WERI-Rb-1 (cell line): ENCODE data around the gene SLC51B.

ENCODE experiments used
- DNase-seq: peaks from one replicate; pipeline ENCODE4 v3.0.0-alpha.2; 2020
- H3K27ac ChIP-seq: fragments of 250-450 bp; sonication (Bioruptor Pico); 2 replicates; pipeline ENCODE4 v1.5.1; 2020; ENCODE audit warnings: mild to moderate bottlenecking, moderate library complexity
- H3K27me3 ChIP-seq: fragments of 250-450 bp; sonication (Bioruptor Pico); 2 replicates; pipeline ENCODE4 v1.5.1; 2021; ENCODE audit warnings: mild to moderate bottlenecking, low read depth, moderate library complexity; ENCODE audit not compliant: insufficient read depth, severe bottlenecking
- H3K36me3 ChIP-seq: fragments of 250-450 bp; sonication (Bioruptor Pico); 2 replicates; pipeline ENCODE4 v1.5.1; 2020; ENCODE audit warnings: mild to moderate bottlenecking, moderate library complexity
- H3K4me3 ChIP-seq: 2 replicates; pipeline ENCODE4 v1.5.1; 2011; ENCODE audit warnings: low read depth, mild to moderate bottlenecking, control low read depth, low read length
- H3K9me3 ChIP-seq: fragments of 250-450 bp; sonication (Bioruptor Pico); 2 replicates; pipeline ENCODE4 v1.5.1; 2021; ENCODE audit warnings: mild to moderate bottlenecking, moderate library complexity; ENCODE audit not compliant: severe bottlenecking
- TF ChIP-seq, protein P1 (sequence below): IDR thresholded peaks from 2 replicates; pipeline ENCODE4 v1.5.1; 2011; ENCODE audit warnings: low read depth, mild to moderate bottlenecking, control low read depth, inconsistent platforms, low read length

Gene SLC51B

DNA sequence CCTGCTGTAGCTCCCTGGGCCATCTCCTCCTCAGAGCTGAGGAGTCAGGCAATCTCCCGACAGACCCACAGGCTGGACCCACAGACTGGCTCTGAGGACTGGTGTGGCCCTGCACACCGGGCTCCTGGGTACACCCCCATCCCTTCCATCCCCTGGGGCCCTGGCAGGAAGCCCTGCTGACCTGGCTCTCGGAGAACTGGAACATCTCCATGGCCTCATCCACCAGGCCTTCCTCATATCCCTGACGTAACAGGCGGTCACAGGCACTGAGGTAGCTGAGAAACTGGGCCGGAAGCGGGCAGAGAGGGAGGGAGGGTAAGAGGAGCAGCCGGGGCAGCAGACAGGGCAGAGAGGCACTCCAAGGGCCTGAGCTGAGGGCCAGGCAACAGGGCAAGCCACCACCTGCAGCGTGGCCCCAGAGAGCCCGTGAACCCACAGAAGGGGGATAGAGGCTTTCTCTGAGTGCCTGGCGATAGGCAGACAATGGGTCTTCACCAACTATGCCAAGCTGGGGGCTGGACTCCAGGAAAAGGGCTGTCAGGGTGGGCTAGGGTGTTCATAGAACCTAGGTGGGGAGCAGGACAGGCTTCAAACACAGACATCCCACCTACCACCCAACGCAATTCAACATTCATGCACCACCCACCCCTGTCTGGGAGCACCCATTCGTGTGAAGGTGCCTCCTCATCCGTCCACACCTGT, 49.3 kb downstream of the SLC51B start:
- TF ChIP-seq, protein P1, sequence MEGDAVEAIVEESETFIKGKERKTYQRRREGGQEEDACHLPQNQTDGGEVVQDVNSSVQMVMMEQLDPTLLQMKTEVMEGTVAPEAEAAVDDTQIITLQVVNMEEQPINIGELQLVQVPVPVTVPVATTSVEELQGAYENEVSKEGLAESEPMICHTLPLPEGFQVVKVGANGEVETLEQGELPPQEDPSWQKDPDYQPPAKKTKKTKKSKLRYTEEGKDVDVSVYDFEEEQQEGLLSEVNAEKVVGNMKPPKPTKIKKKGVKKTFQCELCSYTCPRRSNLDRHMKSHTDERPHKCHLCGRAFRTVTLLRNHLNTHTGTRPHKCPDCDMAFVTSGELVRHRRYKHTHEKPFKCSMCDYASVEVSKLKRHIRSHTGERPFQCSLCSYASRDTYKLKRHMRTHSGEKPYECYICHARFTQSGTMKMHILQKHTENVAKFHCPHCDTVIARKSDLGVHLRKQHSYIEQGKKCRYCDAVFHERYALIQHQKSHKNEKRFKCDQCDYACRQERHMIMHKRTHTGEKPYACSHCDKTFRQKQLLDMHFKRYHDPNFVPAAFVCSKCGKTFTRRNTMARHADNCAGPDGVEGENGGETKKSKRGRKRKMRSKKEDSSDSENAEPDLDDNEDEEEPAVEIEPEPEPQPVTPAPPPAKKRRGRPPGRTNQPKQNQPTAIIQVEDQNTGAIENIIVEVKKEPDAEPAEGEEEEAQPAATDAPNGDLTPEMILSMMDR: no peak
- H3K4me3 ChIP-seq: no peak overlapping the region
- DNase-seq: no peak
- H3K36me3 ChIP-seq: peaks cover 4% of the 10 kb centered on the region
- H3K27me3 ChIP-seq: no peaks in the 10 kb centered on the region
- H3K9me3 ChIP-seq: no peaks in the 10 kb centered on the region
- no peak overlapping the region for H3K27ac ChIP-seq

DNA sequence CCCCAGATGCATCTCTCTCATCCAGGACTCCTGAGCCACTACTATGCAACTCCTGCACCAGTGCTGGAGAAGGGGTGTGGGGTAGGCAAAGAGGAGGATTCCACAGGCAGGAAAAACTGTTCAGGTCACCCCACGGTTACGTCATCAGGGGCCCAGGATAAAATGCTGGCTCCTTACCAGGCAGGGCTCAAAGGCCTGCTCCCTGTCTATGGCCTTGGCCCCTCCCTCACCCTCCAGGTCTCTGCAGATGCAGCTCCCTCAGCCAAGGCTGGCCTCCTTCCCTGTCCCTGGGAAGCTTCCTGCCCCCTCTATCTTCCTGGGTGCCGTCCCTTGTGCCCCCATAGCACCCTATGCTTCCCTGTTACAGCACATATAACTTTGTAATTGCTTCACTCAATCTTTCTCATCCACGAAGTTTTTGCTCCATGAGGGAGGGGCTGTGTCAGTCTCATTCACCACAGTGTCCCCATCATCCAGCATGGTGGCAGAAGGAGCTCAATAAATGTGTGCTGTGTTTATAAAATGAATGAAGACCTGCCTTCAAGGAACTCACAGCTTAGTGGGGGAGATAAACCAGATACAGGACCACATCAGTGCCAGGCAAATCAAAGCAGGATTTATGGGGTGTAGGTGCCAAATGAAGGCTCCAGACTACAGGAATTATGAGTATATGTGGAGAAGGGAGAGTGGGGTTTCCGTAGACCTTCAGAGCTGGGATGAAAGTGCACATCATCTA, 50.0 kb downstream of the SLC51B start:
- no peaks in the 10 kb centered on the region for H3K9me3 ChIP-seq
- TF ChIP-seq, protein P1: no peak
- H3K4me3 ChIP-seq: no peak overlapping the region
- no peak for DNase-seq
- no peaks in the 10 kb centered on the region for H3K27me3 ChIP-seq
- peaks cover 4% of the 10 kb centered on the region for H3K36me3 ChIP-seq
- no peak overlapping the region for H3K27ac ChIP-seq

DNA sequence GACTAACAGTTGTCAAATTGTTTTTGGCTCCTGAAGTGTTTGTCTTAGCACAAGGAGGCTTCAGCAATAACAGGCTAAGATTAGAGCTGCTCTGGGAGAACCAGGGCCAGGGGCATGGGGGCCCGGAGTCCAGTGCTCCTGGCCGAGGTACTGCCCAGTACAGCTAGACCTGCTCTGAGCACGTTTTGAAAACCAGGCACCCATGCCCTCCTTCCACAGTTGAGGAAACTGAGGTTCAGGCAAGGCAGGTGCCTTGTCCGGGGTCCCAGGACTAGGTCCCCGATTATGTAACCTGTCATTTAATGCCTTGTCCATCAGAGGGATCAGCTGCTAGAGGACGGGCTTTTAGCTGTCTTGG, 50.5 kb downstream of the SLC51B start:
- Histone ChIP-seq H3K27ac (no peak overlapping the region), H3K27me3 (no peaks in the 10 kb centered on the region), H3K9me3 (no peaks in the 10 kb centered on the region), H3K36me3 (peaks cover 9% of the 10 kb centered on the region), H3K4me3 (no peak overlapping the region)
- TF ChIP-seq, protein P1: no peak
- no peak for DNase-seq

DNA sequence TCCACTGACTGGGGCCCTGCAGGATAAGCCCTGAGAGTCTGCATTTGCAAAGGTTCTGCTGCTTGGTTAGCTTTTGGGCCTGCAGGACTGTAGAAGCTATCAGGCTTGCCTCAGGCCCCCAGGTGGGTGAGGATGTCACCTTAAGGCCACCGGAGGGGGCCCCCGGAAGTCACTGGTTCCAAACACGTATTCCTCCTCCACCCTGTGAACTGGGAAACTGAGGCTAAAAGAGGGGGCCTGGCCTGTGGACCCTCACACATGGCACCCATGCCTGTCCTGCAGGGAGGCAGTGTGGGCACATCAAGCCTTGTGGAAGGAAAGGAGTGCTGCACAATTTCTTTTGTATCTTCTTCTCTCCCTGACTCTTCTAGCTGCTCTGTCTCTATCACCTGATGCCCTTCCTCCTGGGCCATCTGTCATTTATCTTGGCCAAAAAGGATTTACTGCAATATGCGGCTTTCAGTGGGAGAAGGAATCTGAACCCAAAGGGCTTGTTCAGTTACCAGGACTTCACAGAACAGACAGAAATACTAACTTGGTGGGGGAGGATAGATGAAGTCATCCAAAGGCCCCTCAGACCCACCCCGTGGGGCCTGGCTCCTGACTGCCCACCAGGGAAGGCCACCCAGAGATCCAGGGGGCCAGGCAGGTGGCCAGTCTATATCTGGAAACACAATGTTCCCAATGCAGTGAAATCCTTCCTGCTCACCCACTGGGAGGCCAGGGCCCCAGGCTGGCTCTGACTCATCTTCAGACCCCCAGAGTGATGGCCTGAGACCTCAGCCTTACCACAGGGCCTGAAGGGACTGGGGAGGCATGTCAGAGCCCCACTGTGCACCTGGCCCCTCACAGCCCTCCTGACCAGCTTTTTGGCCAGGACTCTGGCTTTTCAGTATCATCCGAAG, 51.5 kb downstream of the SLC51B start:
- TF ChIP-seq, protein P1: no peak
- no peaks in the 10 kb centered on the region for H3K27me3 ChIP-seq

DNA sequence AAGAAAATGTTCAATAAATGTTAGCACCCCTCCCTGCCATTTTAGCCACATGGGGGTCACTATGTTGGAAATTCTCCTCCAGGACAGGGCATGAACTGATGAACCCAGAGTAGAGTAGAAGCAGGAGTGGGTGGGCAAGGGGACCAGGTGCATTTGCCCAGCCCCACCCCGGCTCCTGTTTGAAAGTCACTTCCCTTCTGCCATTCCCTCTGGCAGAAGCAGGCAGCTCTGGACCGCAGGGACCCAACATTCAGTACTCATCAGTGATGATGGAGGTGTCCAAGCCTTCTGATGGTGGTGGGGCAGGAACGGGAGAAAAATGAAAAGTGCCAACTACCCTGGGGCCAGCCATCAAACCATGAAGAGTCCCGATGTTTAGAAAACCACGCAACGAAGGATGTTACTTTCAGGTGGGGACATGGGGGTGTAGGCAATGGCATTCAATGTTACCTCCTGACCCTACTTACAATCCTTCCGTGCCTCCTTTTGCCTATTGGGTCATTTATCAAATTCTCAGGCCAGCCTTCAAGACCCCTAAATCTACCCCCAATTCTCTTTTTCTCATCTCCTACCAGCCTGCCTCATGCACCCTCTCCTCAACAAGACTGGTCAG, 52.6 kb downstream of the SLC51B start:
- Histone ChIP-seq H3K9me3 (no peaks in the 10 kb centered on the region), H3K27ac (no peak overlapping the region), H3K36me3 (peaks cover 9% of the 10 kb centered on the region), H3K27me3 (no peaks in the 10 kb centered on the region), H3K4me3 (no peak overlapping the region)
- DNase-seq: no peak
- TF ChIP-seq, protein P1: no peak

More for the DNA sequence above, 51.5 kb downstream of the SLC51B start:
- H3K27ac ChIP-seq: peak overlapping the region; percentile 7; the same call in 1 of the 2 replicates
- no peak overlapping the region for H3K4me3 ChIP-seq
- peaks cover 9% of the 10 kb centered on the region for H3K36me3 ChIP-seq
- no peak for DNase-seq
- H3K9me3 ChIP-seq: no peaks in the 10 kb centered on the region
